Measurements from ENCODE around the gene LRRC45. TPM values are rescaled to one million over a fixed set of nuclear protein-coding genes. Genes with fewer than 3 reads are reported as not detected.
"Not testable (repeated sequence)": the region's sequence is repeated elsewhere in the genome, so short reads cannot be mapped to it uniquely, and the experiment has no call there.

LRRC45 gene
- total and polyA plus RNA-seq, 3 experiments from 2014 or later, result 10.1 to 27.6 (median 26.8) TPM

DNA sequence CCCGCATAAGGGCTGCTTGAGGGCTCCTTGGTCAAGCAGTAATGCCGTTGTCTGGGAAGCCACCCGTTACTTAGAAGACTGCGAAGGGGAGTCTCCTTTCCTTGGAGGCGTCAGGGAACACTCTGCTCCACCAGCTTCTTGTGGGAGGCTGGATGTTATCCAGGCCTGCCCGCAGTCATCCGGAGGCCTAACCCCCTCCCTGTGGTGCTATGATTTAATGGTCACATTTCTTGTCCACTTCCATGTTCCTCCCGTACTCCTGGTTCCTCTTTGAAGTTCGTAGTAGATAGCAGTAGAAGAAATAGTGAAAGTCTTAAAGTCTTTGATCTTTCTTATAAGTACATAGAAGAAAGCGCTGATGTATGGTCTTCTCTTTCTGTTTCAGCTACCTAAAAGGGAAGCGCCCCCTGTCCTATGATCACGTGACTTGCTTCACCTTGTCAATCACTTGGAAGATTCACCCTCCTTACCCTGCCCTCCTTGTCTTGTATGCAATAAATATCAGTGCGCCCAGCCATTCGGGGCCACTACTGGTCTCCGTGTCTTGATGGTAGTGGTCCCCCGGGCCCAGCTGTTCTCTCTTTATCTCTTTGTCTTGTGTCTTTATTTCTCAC is 15.8 kb downstream of the LRRC45 start:
- H3K4me1 Mint-ChIP-seq, result peaks cover 15 to 27% (median 22%) of the 10 kb centered on the region in 3 donors
- peak overlapping the region in 3 of 7 donors; percentile 2 to 83 (median 5) for H3K4me3 Mint-ChIP-seq
- POLR2A ChIA-PET; DNase-seq; H3K36me3 Mint-ChIP-seq; H3K27me3 Mint-ChIP-seq; H3K4me3 ChIP-seq (ENCODE audit: low read length); H3K27me3 ChIP-seq (ENCODE audit: insufficient read depth, low read length, poor library complexity, severe bottlenecking); H3K9me3 Mint-ChIP-seq; H3K9me3 ChIP-seq (ENCODE audit: low read length); H3K36me3 ChIP-seq (ENCODE audit: insufficient read depth, low read length); H3K27ac ChIP-seq (ENCODE audit: low read depth, low read length): not testable (repeated sequence)
- peaks cover 16% of the 10 kb centered on the region for H3K4me1 ChIP-seq (ENCODE audit: insufficient read depth, low read length)
- CTCF ChIA-PET, result interaction anchor here (1.3 to 2.3 kb wide), 5 partner anchors 9 to 67 kb away, joined by 3 to 23 read pairs (median 12); partner anchors contain the start of genes GPS1 and RFNG
- peak overlapping the region in 1 of 8 donors; percentile 75 for H3K27ac Mint-ChIP-seq

DNA sequence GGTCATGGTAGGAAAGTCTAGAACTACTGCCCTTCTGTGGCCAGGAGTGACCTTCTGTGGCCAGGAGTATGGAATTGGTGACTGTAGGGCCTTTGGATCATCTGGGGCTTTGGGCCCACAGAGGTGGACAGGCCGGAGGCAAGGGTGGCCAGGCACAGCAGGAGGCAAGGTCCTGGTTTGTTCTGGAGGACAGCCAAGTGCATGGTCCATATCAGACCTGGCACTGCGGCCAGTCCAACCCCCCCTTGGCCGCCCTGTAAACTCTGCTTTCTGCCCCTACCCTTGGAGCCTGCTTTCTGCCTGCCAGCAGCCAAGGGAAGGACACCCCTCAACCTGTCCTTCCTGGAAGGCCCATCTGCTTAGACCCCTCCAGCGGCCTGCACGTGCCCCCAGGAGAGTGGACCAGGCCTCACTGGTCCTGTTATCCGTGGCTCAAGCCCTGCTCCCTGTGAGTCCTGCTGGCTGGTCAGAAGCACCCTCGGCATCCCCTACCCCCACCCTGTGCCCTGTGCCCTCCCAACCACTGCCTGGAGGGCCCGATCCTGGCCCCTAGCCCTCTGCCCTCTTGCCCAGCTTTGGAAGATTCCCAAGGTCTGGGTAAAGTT is 16.7 kb downstream of the LRRC45 start:
- no peaks in the 10 kb centered on the region for H3K9me3 Mint-ChIP-seq
- Histone ChIP-seq H3K36me3 (ENCODE audit: insufficient read depth, low read length) (no peaks in the 10 kb centered on the region), H3K4me3 (ENCODE audit: low read length) (no peak overlapping the region), H3K27ac (ENCODE audit: low read depth, low read length) (no peak overlapping the region), H3K27me3 (ENCODE audit: insufficient read depth, low read length, poor library complexity, severe bottlenecking) (no peaks in the 10 kb centered on the region), H3K9me3 (ENCODE audit: low read length) (no peaks in the 10 kb centered on the region), H3K4me1 (ENCODE audit: insufficient read depth, low read length) (peaks cover 16% of the 10 kb centered on the region)
- H3K4me3 Mint-ChIP-seq, result peak overlapping the region in 1 of 7 donors; percentile 49
- ChIA-PET CTCF (interaction anchor here (1.6 kb wide), 1 partner anchor 9 kb away, joined by 6 read pairs; no protein-coding TSS in a partner anchor), POLR2A (no interaction called here)
- H3K27ac Mint-ChIP-seq, result peak overlapping the region in 1 of 8 donors; percentile 75
- H3K27me3 Mint-ChIP-seq, result no peaks in the 10 kb centered on the region
- peaks cover 15 to 27% (median 22%) of the 10 kb centered on the region in 3 donors for H3K4me1 Mint-ChIP-seq
- DNase-seq, result no peak
- H3K36me3 Mint-ChIP-seq, result peaks cover 0 to 5% (median 0%) of the 10 kb centered on the region in 3 donors

DNA sequence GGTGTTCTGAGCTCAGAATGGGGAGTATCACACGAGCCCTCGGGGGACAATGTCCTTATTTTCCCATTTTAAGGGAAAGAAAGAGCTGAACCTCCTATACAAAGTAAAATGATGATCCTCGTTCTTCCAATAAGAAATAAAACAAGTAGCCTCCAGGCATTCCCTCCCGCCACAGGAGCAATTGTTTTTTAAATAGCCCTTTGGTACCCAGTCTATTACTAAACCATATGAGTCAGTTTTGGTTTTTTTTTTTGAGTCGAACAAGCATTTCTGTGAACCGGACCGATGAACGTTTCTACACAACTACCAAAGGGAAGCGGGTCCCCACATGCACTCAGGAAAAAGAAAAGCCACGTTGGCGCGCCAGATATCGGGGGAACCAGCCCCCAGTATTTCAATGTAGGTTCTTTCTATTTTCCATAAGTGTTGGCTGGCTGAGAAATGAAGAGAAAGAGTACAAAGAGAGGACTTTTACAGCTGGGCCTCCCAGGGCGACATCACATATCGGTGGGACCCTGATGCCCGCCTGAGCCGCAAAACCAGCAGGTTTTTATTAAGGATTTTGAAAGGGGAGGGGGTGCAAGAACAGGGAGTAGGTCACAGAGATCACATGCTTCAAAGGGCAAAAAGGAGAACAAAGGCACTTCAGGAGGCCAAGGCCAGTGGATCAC is 18.2 kb downstream of the LRRC45 start:
- peak overlapping the region in 1 of 8 donors; percentile 61 for H3K27ac Mint-ChIP-seq
- no peaks in the 10 kb centered on the region for H3K27me3 Mint-ChIP-seq
- H3K9me3 Mint-ChIP-seq, result no peaks in the 10 kb centered on the region
- Histone ChIP-seq H3K27me3 (ENCODE audit: insufficient read depth, low read length, poor library complexity, severe bottlenecking) (no peaks in the 10 kb centered on the region), H3K9me3 (ENCODE audit: low read length) (no peaks in the 10 kb centered on the region), H3K36me3 (ENCODE audit: insufficient read depth, low read length) (no peaks in the 10 kb centered on the region), H3K27ac (ENCODE audit: low read depth, low read length) (no peak overlapping the region), H3K4me3 (ENCODE audit: low read length) (no peak overlapping the region), H3K4me1 (ENCODE audit: insufficient read depth, low read length) (peaks cover 11% of the 10 kb centered on the region)
- peaks cover 8 to 14% (median 12%) of the 10 kb centered on the region in 3 donors for H3K4me1 Mint-ChIP-seq
- H3K4me3 Mint-ChIP-seq, result no peak overlapping the region
- peaks cover 0 to 1% (median 0%) of the 10 kb centered on the region in 3 donors for H3K36me3 Mint-ChIP-seq
- CTCF ChIA-PET, result interaction anchor here (1.6 kb wide), 1 partner anchor 11 kb away, joined by 6 read pairs; no protein-coding TSS in a partner anchor
- DNase-seq, result no peak
- POLR2A ChIA-PET, result no interaction called here

DNA sequence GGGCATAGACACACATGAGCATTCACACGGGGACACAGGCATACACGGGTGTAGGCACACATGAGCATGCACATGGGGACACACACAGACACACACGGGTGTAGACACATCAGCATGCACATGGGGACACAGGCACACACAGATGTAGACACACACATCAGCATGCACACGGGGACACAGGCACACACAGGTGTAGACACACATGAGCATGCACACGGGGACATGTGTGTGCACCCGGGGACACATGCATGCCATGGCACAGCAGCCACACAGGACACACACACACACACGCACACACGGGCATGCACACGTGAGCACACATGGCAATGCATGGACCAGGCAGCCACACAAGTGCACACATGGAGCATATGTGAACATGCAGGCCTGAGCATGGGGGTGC is 19.5 kb downstream of the LRRC45 start:
- Histone ChIP-seq H3K9me3 (ENCODE audit: low read length) (no peaks in the 10 kb centered on the region), H3K27ac (ENCODE audit: low read depth, low read length) (no peak overlapping the region), H3K4me3 (ENCODE audit: low read length) (no peak overlapping the region), H3K36me3 (ENCODE audit: insufficient read depth, low read length) (no peaks in the 10 kb centered on the region), H3K4me1 (ENCODE audit: insufficient read depth, low read length) (peaks cover 4% of the 10 kb centered on the region), H3K27me3 (ENCODE audit: insufficient read depth, low read length, poor library complexity, severe bottlenecking) (no peaks in the 10 kb centered on the region)
- POLR2A ChIA-PET, result no interaction called here
- H3K27me3 Mint-ChIP-seq, result no peaks in the 10 kb centered on the region
- H3K36me3 Mint-ChIP-seq, result peaks cover 0 to 10% (median 2%) of the 10 kb centered on the region in 3 donors
- peaks cover 8 to 10% (median 9%) of the 10 kb centered on the region in 3 donors for H3K4me1 Mint-ChIP-seq
- no peaks in the 10 kb centered on the region for H3K9me3 Mint-ChIP-seq
- H3K4me3 Mint-ChIP-seq, result peak overlapping the region in 1 of 7 donors; percentile 49
- CTCF ChIA-PET, result no interaction called here
- DNase-seq, result no peak
- no peak overlapping the region for H3K27ac Mint-ChIP-seq

DNA sequence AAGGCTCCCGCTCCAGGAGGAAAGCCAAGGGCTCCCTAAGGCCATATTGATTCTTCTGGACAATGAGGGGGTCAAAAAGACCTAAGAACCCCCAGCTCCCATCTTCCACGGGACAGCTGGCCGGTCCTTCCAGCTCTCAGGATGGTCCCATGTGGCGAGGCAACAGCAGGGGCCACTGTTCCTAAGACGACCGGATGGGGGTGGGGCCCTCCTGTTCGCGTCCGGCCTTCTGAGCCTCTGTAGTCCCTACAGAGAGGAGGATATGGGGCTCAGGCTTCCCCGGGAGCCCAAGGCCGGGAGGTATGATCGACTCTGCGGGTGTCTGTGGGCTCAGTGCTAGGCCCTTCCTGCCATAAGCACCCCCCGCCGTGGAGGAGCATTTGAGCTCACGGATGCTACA is 20.4 kb downstream of the LRRC45 start:
- Histone ChIP-seq H3K36me3 (ENCODE audit: insufficient read depth, low read length) (no peaks in the 10 kb centered on the region), H3K4me1 (ENCODE audit: insufficient read depth, low read length) (no peaks in the 10 kb centered on the region), H3K9me3 (ENCODE audit: low read length) (no peaks in the 10 kb centered on the region), H3K4me3 (ENCODE audit: low read length) (no peak overlapping the region), H3K27ac (ENCODE audit: low read depth, low read length) (no peak overlapping the region), H3K27me3 (ENCODE audit: insufficient read depth, low read length, poor library complexity, severe bottlenecking) (no peaks in the 10 kb centered on the region)
- ChIA-PET POLR2A (no interaction called here), CTCF (no interaction called here)
- Mint-ChIP-seq H3K4me3 (no peak overlapping the region), H3K4me1 (peaks cover 3 to 6% (median 5%) of the 10 kb centered on the region in 3 donors), H3K27me3 (no peaks in the 10 kb centered on the region), H3K36me3 (peaks cover 0 to 13% (median 2%) of the 10 kb centered on the region in 3 donors), H3K9me3 (no peaks in the 10 kb centered on the region), H3K27ac (no peak overlapping the region)
- DNase-seq, result no peak

DNA sequence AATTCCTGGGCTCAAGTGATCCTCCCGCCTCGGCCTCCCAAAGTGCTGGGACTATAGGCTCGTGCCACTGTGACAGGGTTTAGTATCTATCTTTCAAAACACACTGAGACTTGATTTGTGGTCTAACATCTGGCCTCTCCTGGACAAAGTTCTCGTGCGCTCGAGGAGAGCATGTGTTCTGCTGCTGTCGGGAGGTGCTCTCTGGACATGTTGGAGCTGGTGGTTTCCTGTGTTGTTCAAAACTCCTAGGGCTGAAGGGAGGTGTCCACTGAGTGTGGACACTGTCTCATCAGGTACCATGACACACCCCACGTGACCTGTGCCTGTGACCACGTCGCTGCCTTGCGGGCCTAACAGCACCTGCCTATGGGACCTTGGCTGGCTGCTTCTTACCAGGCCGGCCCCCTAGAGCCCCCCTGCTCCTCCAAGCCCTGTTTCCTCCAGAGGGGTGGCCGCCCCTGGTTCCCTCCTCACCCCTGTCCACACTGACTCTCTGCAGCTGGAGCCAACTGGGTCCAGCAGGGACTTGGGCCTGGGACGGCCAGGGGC is 22.9 kb downstream of the LRRC45 start:
- peaks cover 0 to 13% (median 10%) of the 10 kb centered on the region in 3 donors for H3K4me1 Mint-ChIP-seq
- H3K36me3 ChIP-seq (ENCODE audit: insufficient read depth, low read length), result no peaks in the 10 kb centered on the region
- H3K9me3 ChIP-seq (ENCODE audit: low read length), result no peaks in the 10 kb centered on the region
- no peak for DNase-seq
- peaks cover 11% of the 10 kb centered on the region for H3K4me1 ChIP-seq (ENCODE audit: insufficient read depth, low read length)
- peak overlapping the region in 1 of 7 donors; percentile 74 for H3K4me3 Mint-ChIP-seq
- no peak overlapping the region for H3K27ac Mint-ChIP-seq
- ChIA-PET POLR2A (no interaction called here), CTCF (no interaction called here)
- H3K27me3 Mint-ChIP-seq, result no peaks in the 10 kb centered on the region
- no peaks in the 10 kb centered on the region for H3K9me3 Mint-ChIP-seq
- peaks cover 0 to 17% (median 2%) of the 10 kb centered on the region in 3 donors for H3K36me3 Mint-ChIP-seq
- H3K27me3 ChIP-seq (ENCODE audit: insufficient read depth, low read length, poor library complexity, severe bottlenecking), result no peaks in the 10 kb centered on the region
- H3K4me3 ChIP-seq (ENCODE audit: low read length), result no peak overlapping the region
- no peak overlapping the region for H3K27ac ChIP-seq (ENCODE audit: low read depth, low read length)

DNA sequence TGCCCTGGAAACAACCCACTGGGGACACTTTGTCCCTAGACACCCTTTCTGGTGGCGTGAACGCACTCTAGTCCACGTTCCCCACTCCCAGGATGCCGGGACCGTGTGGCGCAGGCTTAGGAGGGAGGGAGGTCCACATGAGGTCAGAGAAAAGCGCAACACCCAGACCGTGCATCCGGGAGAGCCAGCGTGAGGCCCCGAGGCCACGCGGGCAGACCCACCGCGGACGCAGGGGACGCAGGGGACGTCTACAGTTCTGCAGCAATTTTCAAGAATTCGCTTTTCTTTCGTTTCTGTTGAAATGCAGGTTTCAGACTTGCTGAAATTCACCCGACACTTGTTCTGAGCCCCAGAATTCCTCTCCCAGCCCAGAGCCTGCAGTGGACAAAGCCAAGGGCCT is 23.8 kb downstream of the LRRC45 start:
- no peaks in the 10 kb centered on the region for H3K9me3 Mint-ChIP-seq
- H3K27ac ChIP-seq (ENCODE audit: low read depth, low read length), result no peak overlapping the region
- H3K36me3 ChIP-seq (ENCODE audit: insufficient read depth, low read length), result no peaks in the 10 kb centered on the region
- H3K4me1 ChIP-seq (ENCODE audit: insufficient read depth, low read length), result peaks cover 11% of the 10 kb centered on the region
- peak overlapping the region in 1 of 7 donors; percentile 74 for H3K4me3 Mint-ChIP-seq
- peaks cover 0 to 13% (median 10%) of the 10 kb centered on the region in 3 donors for H3K4me1 Mint-ChIP-seq
- H3K9me3 ChIP-seq (ENCODE audit: low read length), result no peaks in the 10 kb centered on the region
- H3K27me3 ChIP-seq (ENCODE audit: insufficient read depth, low read length, poor library complexity, severe bottlenecking), result no peaks in the 10 kb centered on the region
- H3K36me3 Mint-ChIP-seq, result peaks cover 0 to 17% (median 2%) of the 10 kb centered on the region in 3 donors
- no peak overlapping the region for H3K4me3 ChIP-seq (ENCODE audit: low read length)
- POLR2A ChIA-PET, result no interaction called here
- no peaks in the 10 kb centered on the region for H3K27me3 Mint-ChIP-seq
- H3K27ac Mint-ChIP-seq, result peak overlapping the region in 1 of 8 donors; percentile 39
- CTCF ChIA-PET, result interaction anchor here (1.4 kb wide), 1 partner anchor 9 kb away, joined by 3 read pairs; the partner anchor contains the start of gene DCXR
- DNase-seq, result no peak

Measured in CD8-positive, alpha-beta memory T cell (primary cell).